Activated CD4-positive, alpha-beta T cell treated with anti-CD3 and anti-CD28 coated beads, Interleukin-2, amount 10 ng/mL, durations not matched to agents 7 days and 5 days (primary cell): ENCODE measurements around the gene UPF3A. TPM values are rescaled to one million over a fixed set of nuclear protein-coding genes. Genes with fewer than 3 reads are reported as not detected.

Experiments used
- microRNA-seq: library from miRNA; unstranded; fragments of <30 nt; microRNA quantifications from one replicate; pipeline ENCODE4 v1.2.0, GENCODE V29; 2021; ENCODE audit warnings: borderline microRNAs expressed, borderline replicate concordance
- total RNA-seq, 2 experiments: library from RNA; stranded (reverse); gene quantifications; one replicate each; pipeline ENCODE4 v1.2.3, GENCODE V29; 2021

The UPF3A gene
- total RNA-seq, 2 experiments from 2014 or later: 55.1 to 62.1 TPM

Small RNAs within 50 kb of the gene (microRNA-seq; reads per million reads assigned to microRNA genes)
- gene MIR4502 (not detected), gene MIR548AR (not detected)

Other genes starting within 250 kb of the UPF3A start
- 100 to 1,000 TPM; 114 to 115 TPM for gene RASA3, start 149.0 kb upstream of the UPF3A start, total RNA-seq
- not detected for gene CFAP97D2, start 102.3 kb upstream of the UPF3A start, total RNA-seq
- gene CDC16, start 46.7 kb upstream of the UPF3A start, total RNA-seq: 10 to 100 TPM; 81.6 to 85.4 TPM
- 10 to 100 TPM; 31.9 to 34.8 TPM for gene CHAMP1, start 32.9 kb downstream of the UPF3A start, total RNA-seq